GM20000 (cell line): ENCODE data around the gene KIF7.

Experiments
- DNase-seq: peaks from one replicate; pipeline ENCODE4 v3.0.0; 2012; ENCODE audit warnings: low spot score
- TF ChIP-seq, protein P1 (sequence below): IDR thresholded peaks from 2 replicates; pipeline ENCODE4 v1.5.1; 2012; ENCODE audit warnings: mild to moderate bottlenecking, control low read depth; ENCODE audit errors: extremely low read depth, missing control alignments

Gene KIF7

GRCh38 chr15:89686522-89686921, 31.3 kb upstream of the KIF7 start:
- no peak for DNase-seq
- TF ChIP-seq, protein P1, sequence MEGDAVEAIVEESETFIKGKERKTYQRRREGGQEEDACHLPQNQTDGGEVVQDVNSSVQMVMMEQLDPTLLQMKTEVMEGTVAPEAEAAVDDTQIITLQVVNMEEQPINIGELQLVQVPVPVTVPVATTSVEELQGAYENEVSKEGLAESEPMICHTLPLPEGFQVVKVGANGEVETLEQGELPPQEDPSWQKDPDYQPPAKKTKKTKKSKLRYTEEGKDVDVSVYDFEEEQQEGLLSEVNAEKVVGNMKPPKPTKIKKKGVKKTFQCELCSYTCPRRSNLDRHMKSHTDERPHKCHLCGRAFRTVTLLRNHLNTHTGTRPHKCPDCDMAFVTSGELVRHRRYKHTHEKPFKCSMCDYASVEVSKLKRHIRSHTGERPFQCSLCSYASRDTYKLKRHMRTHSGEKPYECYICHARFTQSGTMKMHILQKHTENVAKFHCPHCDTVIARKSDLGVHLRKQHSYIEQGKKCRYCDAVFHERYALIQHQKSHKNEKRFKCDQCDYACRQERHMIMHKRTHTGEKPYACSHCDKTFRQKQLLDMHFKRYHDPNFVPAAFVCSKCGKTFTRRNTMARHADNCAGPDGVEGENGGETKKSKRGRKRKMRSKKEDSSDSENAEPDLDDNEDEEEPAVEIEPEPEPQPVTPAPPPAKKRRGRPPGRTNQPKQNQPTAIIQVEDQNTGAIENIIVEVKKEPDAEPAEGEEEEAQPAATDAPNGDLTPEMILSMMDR, result no peak

DNA sequence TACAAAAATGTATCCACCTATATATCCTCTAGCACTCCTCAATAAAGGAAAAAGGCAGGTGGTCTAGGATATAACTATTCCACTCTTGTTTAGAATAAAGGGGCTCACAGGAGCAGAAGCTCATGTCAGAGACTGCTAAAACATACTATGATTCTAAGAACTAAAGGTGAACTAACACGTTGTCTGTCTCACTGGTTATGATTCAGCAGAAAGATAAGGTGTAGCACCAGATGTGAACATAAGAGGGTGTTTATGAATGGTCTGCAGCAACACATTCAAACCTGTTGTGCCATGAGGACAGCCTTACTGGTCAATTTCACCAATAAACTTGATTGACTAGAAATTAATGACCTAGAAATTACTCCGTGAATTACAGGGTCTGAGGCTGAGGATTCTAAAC, 30.7 kb upstream of the KIF7 start:
- TF ChIP-seq, protein P1, result no peak
- no peak for DNase-seq

- no peak for DNase-seq
- TF ChIP-seq, protein P1, result no peak
Observed at GRCh38 chr15:89681146-89681545, 25.9 kb upstream of the KIF7 start.

GRCh38 chr15:89680282-89680873, 25.1 kb upstream of the KIF7 start:
- DNase-seq, result no peak
- TF ChIP-seq, protein P1, result no peak

DNA sequence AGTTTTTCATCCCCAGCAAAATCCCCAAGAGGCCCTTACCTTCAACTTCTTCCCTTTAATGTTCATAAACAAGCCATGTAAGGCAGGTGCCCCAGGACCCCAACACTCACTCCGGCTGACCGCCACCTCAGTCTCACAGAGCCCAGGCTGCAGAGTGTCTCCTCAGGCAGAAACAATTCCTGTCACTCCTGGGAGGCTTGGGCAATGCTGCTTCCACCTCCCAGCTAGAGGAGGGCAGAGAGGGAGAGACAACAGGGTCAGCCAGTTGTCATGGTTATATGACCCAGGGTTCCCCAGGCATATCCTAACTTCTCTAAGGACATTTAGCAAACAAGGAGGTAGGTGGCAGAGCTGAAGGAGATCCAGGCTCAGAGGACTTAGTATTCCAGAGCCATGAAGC, 23.9 kb upstream of the KIF7 start, which contains the start of gene PLIN1:
Gene PLIN1 (minus strand): TSS at position 156 of the 400 bp plus-strand sequence. CDS start 1,878 bp downstream, outside the sequence.
- TF ChIP-seq, protein P1, result no peak
- no peak for DNase-seq

DNA sequence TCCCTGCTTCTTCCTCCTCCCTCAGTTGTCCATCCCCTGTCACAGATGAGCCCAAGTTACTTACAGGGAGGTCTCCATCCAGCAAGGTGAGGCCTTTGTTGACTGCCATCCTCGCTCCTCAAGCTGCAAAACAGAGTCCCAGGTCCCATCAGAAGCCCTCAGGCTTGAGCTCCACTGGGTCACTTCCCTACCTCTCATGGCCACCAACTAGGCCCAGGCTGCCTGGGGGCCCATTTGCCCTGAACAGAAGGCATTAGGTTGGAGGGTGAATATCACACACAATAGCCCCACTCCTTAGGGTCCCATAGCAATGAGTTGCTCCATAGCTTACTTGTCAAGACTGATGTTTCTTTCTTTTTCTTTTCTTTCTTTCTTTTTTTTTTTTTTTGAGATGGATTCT, 22.1 kb upstream of the KIF7 start:
- TF ChIP-seq, protein P1, result no peak
- DNase-seq, result no peak

DNA sequence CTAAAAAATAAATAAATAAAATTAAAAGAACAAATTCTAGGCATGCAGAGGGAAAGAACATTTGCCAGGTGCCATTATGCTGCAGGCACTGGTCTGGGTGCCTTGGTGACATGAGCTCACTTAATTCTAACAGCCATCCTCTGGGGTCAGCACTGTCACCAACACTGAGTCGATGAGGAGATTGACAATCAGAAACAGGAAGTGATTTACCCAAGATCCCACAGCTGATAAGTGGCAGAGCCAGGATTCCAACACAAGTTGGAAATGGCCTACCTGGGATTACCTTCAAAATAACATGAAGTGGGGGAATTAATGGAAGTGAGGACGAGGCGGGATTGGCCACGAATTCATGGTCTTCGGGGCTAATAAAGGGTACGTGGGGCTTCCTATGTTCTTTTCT, 20.3 kb upstream of the KIF7 start:
- TF ChIP-seq, protein P1, result no peak
- no peak for DNase-seq
